DLD1 (cell line): Measurements from ENCODE around the gene PLCD4.

Experiments used
- in situ Hi-C: cut with HindIII; loops from 2 replicates; pipeline ENCODE4 v1.10.0; 2017; ENCODE audit warnings: low sequenced_read_pairs

PLCD4 gene

DNA sequence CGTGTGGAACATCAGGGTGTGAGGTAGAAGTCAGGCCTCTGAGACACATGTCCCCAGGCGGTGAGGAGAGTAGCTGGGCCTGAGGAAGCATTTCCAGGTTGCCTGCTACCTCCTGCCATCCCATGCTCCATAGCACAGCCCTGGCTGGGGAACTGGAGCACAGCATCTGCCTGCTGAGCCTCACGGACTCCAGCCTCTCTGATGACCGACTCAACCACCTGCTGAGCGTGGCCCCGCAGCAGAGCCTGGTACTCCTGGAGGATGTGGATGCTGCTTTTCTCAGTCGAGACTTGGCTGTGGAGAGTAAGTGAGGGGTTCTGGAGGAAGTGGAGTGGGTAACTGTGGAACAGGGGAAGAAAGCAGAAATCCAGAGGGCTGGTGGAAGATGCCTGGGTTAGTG, 54.7 kb downstream of the PLCD4 start:
- in situ Hi-C loops: no loop called here

DNA sequence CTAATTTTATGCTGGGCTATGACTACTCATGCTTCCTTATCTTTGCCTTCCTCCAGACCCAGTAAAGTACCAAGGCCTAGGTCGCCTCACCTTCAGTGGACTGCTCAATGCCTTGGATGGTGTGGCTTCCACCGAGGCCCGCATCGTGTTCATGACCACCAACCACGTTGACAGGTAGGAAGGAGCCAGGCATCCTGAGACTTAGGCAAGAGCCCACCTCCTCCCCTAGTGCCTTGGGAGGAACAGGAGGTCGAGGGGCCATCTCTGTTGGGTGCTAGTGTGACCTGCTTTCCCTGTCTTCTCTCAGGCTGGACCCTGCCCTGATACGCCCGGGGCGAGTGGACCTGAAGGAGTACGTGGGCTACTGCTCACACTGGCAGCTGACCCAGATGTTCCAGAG, 55.1 kb downstream of the PLCD4 start:
- in situ Hi-C loops: no loop called here

DNA sequence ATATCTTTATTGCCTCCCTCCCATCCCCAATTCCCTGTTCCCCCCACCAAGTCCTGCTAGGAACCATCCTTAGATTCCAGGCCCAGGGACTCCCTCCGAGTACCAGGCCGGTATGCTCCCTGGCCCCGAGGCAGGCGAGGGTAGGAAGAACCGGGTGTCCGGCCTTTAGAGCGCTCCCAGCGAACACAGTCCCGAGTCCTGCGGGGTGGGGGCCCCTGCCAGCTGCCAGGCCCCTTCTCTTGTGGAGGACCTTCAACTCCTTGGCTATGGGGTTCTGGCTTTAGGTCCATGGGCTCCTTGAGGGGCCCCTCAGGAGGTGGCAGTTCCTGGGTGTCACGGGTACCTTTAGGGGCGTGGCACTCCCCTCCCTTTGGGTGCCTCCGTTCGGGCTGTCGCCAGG, 56.2 kb downstream of the PLCD4 start:
- in situ Hi-C loops: no loop called here

DNA sequence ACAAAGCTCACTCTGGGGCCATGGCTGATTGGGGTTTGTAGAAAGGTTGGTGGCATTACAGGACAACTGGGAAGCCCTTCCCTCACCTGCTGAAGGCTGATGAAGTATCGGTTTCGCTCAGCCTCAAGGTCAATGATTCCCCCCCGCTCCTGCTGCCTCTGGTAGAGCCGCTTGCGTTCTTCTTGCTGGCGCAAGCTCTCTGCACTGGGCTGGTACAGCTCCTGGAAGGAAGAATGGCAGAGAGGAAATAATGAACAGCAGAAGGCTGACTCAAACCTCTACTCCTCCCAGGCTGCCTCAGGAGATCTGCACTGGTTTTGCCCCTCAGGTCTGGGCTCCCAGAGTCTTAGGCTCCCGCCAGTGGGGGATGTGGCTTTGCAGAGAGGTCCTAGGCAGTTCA, 57.0 kb downstream of the PLCD4 start:
- in situ Hi-C loops: no loop called here

DNA sequence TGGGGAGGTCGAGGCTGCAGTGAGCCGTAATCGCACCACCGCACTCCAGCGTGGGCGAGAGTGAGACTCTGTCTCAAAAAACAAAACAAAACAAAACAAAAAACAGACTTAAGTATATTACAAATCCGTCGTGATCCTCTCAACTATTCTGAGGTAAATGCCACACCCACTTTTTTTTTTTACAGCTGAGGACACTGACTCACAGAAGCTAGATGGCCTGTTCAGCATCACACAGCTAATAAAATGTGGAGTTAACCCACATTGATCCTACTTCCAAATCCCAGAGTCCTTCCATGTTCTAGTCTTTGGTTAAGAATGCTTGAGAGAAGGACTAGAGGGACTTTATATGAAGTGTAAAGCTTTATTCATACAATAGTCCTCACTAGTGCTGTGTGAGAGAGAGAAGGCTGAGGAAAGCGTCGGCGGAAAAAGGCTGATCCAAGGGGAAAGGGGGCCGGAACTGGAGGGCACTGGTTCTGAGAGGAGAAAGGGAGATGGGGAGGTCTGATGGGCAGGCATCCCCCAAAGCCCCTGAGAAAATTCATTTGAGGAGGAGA, 63.5 kb downstream of the PLCD4 start:
- in situ Hi-C loops: no loop called here

DNA sequence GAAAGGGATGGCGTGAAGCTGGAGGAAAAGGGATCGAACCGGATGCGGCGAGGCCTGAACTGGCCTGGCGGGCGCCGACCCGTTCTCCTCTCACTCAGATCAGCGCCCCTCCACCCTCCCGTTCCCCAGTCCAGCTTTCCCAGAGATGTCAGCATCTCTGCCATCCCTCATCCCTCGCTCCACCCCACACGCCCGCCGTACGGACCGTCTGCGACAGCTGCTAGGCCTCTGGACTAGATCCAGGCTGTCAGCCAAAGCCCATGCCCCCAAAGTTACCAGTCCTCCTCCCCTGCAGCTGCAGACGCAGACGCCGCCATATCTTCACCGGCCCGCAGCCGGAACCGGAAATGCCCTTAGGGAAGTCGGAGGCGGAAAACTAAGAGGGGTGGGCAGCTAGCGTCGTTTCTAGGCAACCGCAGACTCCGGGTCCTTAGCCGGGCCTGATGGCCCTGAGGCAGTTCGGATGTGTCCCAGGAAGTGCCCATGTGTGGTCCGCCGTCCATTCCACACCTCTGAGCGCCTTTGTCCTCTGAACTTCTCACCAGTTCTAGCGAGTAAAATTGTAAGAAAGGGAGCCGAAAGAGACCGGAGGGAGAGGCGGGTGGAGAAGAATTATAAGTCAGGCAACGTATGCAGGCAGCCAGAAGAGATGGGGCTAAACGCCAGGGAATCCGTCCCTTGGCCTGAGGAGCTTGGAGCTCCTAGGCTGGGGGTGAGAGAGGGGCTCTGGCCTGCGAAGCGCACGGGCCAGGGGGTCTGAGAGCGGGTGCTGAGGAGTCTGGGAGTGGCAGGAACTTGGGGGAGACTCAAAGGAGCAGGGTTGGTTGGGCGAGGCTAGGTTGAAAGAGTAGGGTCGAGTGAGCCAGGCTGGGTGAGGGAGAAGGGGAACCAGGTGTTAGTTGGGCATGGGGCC, 64.2 kb downstream of the PLCD4 start, which contains the start of the genes RNF25 and STK36:
TSS of gene RNF25 (minus strand) at position 349 of the 913 bp plus-strand sequence. CDS start at position 317, 32 bp downstream.
TSS of gene STK36 (plus strand) at position 433 of the 913 bp plus-strand sequence. CDS start 744 bp downstream, outside the sequence.
- in situ Hi-C loops: no loop called here

DNA sequence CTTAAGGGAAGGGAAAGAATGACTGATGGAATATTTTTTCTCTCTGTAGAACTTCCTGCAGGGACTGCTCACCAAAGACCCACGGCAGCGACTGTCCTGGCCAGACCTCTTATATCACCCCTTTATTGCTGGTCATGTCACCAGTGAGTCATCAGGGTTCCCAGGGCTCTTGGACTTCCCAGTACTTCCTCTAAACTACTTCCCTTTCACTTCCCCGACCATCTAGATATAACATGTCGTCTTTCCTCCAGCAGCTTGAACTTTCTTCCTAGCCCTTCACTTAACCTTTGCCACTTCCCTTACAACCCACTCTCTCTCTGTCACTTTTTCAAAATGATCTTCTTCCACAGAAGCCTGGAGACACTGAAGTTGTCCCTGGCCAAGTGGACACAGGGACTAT, 71.4 kb downstream of the PLCD4 start:
- in situ Hi-C loops: no loop called here

DNA sequence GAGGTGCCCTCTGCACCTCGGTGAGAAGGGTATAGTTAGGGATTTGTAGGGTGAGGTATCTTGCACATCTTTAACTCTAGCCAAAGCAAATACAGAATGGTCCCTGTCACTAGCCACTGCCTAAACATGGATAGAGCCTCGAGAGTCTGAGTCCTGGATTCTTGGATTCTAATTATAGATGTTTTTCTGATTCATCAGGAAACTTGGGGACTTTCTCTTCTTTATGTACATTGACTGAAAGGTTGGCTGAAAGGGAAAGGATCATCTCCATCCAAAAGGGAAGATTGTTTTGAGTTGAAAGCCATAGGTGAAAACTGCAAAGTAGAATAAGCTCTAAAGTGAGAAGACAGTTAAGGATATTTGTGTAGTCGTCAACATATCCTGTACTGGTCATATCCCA, 72.4 kb downstream of the PLCD4 start:
- in situ Hi-C loops: no loop called here
